ENCODE data around the gene ME3. TPM values are rescaled to one million over a fixed set of nuclear protein-coding genes. Genes with fewer than 3 reads are reported as not detected.

Gene ME3
- total RNA-seq, 1 donor from 2014 or later = 28.5 TPM

DNA sequence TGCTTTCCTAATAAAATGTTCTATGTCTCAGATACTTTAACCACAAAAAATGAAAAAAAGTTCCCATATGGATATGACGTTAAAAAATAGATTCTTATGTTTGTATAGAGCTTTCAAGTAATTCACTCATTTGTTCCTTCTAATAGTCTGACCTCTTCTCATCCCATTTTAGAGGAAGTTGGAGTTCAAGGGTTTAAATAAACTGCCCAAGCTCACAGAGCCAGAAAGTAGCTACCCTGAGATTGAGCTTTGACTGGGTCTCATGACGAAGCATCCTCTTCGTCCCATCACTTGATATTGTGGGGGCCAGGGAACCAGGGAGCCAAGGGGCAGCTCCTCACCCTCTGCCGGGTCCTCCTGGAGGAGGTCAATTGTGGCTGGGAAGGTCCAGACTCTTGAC is 181.4 kb downstream of the ME3 start:
- DNase-seq (ENCODE audit: extremely low spot score in 2 of 2) = no peak
- intact Hi-C loops (cut with DNase I) = no loop called here
- Histone ChIP-seq H3K4me3 (no peak overlapping the region), H3K9me3 (no peaks in the 10 kb centered on the region), H3K4me1 (no peaks in the 10 kb centered on the region), H3K27me3 (no peaks in the 10 kb centered on the region), H3K27ac (no peak overlapping the region), H3K36me3 (no peaks in the 10 kb centered on the region)
- TF ChIP-seq POLR2AphosphoS5 (IDR thresholded peaks at IDR 0.05; ENCODE audit: insufficient read depth in 1 of 2, low read depth in 1 of 2) (no peak), POLR2A (IDR thresholded peaks at IDR 0.05) (no peak)
- TF ChIP-seq, protein P1, sequence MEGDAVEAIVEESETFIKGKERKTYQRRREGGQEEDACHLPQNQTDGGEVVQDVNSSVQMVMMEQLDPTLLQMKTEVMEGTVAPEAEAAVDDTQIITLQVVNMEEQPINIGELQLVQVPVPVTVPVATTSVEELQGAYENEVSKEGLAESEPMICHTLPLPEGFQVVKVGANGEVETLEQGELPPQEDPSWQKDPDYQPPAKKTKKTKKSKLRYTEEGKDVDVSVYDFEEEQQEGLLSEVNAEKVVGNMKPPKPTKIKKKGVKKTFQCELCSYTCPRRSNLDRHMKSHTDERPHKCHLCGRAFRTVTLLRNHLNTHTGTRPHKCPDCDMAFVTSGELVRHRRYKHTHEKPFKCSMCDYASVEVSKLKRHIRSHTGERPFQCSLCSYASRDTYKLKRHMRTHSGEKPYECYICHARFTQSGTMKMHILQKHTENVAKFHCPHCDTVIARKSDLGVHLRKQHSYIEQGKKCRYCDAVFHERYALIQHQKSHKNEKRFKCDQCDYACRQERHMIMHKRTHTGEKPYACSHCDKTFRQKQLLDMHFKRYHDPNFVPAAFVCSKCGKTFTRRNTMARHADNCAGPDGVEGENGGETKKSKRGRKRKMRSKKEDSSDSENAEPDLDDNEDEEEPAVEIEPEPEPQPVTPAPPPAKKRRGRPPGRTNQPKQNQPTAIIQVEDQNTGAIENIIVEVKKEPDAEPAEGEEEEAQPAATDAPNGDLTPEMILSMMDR (IDR thresholded peaks at IDR 0.05) = no peak

DNA sequence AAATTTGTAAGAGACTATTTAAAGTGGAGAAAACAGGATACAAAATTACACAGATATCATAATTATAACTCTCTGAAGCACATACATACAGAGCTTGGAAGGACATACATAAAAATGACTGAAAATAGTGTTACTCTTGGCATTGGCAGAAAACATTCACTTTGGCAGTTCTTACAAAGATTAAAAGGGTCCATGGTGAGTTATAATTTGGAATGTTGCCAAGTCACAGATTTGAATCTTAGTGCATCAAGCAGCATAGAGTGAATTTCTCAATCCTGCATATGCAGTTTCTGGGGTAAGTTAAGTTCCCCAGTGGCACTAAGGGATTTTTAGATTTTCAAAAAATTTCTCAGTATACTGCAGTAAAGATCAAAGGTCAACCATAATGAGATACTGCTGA is 181.8 kb downstream of the ME3 start:
- DNase-seq (ENCODE audit: extremely low spot score in 2 of 2) = no peak
- Histone ChIP-seq H3K36me3 (no peaks in the 10 kb centered on the region), H3K9me3 (no peaks in the 10 kb centered on the region), H3K27me3 (no peaks in the 10 kb centered on the region), H3K4me1 (peaks cover 4% of the 10 kb centered on the region), H3K4me3 (no peak overlapping the region), H3K27ac (no peak overlapping the region)
- intact Hi-C loops (cut with DNase I) = no loop called here
- TF ChIP-seq, protein P1 (IDR thresholded peaks at IDR 0.05) = no peak
- no peak for TF ChIP-seq POLR2A (IDR thresholded peaks at IDR 0.05)

DNA sequence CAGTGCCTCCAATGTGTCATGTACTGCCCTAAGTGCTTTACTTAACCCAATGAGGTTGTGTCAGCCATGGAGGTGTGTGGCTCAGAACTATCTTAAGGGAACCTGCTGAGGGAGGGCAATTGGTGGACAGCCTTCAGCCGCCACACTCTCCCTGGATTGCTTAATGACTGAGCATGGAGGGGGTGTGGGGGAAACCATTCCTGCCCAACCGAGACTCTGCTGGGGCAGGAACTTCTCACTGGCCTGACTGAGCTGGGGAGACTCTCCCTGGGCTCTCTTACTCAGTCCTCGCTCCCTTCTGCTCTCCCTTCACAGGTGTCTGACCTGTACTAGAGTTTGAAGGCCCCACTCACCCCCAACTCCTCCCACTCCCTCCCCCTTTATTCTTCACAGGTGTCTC is 183.0 kb downstream of the ME3 start:
- H3K27ac ChIP-seq = no peak overlapping the region
- H3K36me3 ChIP-seq = no peaks in the 10 kb centered on the region
- no peaks in the 10 kb centered on the region for H3K9me3 ChIP-seq
- no peak for DNase-seq (ENCODE audit: extremely low spot score in 2 of 2)
- no peaks in the 10 kb centered on the region for H3K27me3 ChIP-seq
- H3K4me3 ChIP-seq = no peak overlapping the region
- TF ChIP-seq, protein P1 (IDR thresholded peaks at IDR 0.05) = no peak
- TF ChIP-seq POLR2A (IDR thresholded peaks at IDR 0.05) = no peak
- TF ChIP-seq POLR2AphosphoS5 (IDR thresholded peaks at IDR 0.05; ENCODE audit: insufficient read depth in 1 of 2, low read depth in 1 of 2) = no peak
- intact Hi-C loops (cut with DNase I) = no loop called here
- peaks cover 15% of the 10 kb centered on the region for H3K4me1 ChIP-seq

DNA sequence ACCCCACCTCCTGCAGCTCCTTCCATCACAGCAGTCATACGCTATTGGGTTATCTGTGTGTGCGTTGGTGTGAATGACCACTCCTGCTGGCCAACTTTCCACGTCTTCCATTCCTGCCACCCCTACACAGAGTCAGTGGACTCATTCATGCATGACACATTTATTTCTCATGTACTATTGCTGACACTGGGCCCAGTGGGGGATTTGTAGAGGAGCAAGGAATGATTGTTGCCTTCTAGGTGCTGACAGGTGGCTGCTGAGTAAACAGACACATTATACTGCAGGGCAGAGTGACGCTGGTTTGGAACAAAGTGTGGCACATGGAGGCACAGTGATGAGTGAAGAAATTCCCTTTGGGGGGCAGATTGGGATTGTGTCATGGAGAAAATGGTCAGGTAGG is 183.9 kb downstream of the ME3 start:
- peaks cover 21% of the 10 kb centered on the region for H3K4me1 ChIP-seq
- intact Hi-C loops (cut with DNase I) = no loop called here

DNA sequence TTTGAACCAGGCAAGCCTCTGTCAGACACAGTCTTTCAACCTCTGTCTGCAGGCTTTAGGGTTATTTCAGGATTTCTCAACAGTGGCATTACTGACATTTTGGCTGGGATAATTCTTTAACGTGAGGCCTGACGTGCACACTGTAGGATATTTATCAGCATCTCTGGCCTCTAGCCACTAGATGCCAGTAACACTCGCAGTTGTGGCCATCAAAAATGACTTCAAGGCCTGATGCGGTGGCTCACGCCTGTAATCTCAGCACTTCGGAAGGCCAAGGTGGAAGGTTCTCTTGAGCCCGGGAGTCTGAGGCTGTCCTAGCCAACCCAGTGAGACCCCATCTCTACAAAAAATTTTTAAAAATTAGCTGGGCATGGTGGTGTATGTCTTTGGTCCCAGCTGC is 184.7 kb downstream of the ME3 start:
- TF ChIP-seq POLR2A (IDR thresholded peaks at IDR 0.05) = no peak
- TF ChIP-seq POLR2AphosphoS5 (IDR thresholded peaks at IDR 0.05; ENCODE audit: insufficient read depth in 1 of 2, low read depth in 1 of 2) = no peak
- TF ChIP-seq, protein P1 (IDR thresholded peaks at IDR 0.05) = no peak
- no peaks in the 10 kb centered on the region for H3K36me3 ChIP-seq
- H3K27ac ChIP-seq = no peak overlapping the region
- intact Hi-C loops (cut with DNase I) = no loop called here
- H3K4me1 ChIP-seq = peaks cover 28% of the 10 kb centered on the region
- H3K27me3 ChIP-seq = no peaks in the 10 kb centered on the region
- H3K4me3 ChIP-seq = no peak overlapping the region
- no peaks in the 10 kb centered on the region for H3K9me3 ChIP-seq
- no peak for DNase-seq (ENCODE audit: extremely low spot score in 2 of 2)

More for the DNA sequence above, 183.9 kb downstream of the ME3 start:
- no peak for DNase-seq (ENCODE audit: extremely low spot score in 2 of 2)
- H3K27me3 ChIP-seq = no peaks in the 10 kb centered on the region
- no peaks in the 10 kb centered on the region for H3K36me3 ChIP-seq
- no peak overlapping the region for H3K27ac ChIP-seq
- no peak for TF ChIP-seq POLR2A (IDR thresholded peaks at IDR 0.05)
- no peak overlapping the region for H3K4me3 ChIP-seq
- H3K9me3 ChIP-seq = no peaks in the 10 kb centered on the region

All from vagina (tissue), 2 donors.